OCI-LY7 (cell line): Measurements from ENCODE around the gene CD63. TPM values are rescaled to one million over a fixed set of nuclear protein-coding genes. Genes with fewer than 3 reads are reported as not detected.

Source experiments
- BruUV-seq: library from RNA; stranded (reverse); fragments of 400-500 nt; replicated peaks from 2 replicates; lab custom pipeline; 2021; lab: Mats Ljungman, UMichigan
- CTCF ChIA-PET: fragments of 300-600 bp; sonication (Branson Sonifier 250); formaldehyde crosslinking; loops from one replicate; lab custom pipeline; 2022; ENCODE audit warnings: antibody characterized with exemption; ENCODE audit not compliant: unreplicated experiment; lab: Charles Lee
- POLR2A ChIA-PET: fragments of 300-600 bp; sonication (Branson Sonifier 250); formaldehyde crosslinking; loops from one replicate; lab custom pipeline; 2022; ENCODE audit warnings: antibody characterized with exemption; lab: Charles Lee
- DNase-seq: peaks from one replicate; pipeline ENCODE4 v3.0.0-alpha.2; 2015; ENCODE audit warnings: low spot score
- H2AFZ ChIP-seq: fragments of 200-600 bp; sonication (generic), shearing (Covaris generic); 2 replicates; pipeline ENCODE4 v1.6.1; 2014; ENCODE audit warnings: mild to moderate bottlenecking, antibody characterized with exemption, low read length, moderate library complexity
- H3K27ac ChIP-seq: fragments of 200-600 bp; sonication (generic); 2 replicates; pipeline ENCODE4 v1.5.1; 2014; ENCODE audit warnings: mixed run types, low read depth, mild to moderate bottlenecking, moderate library complexity, low read length, inconsistent platforms; ENCODE audit not compliant: poor library complexity, severe bottlenecking
- H3K36me3 ChIP-seq: fragments of 200-600 bp; sonication (generic); 2 replicates; pipeline ENCODE4 v1.6.1; 2014; ENCODE audit warnings: mild to moderate bottlenecking, antibody characterized with exemption, low read length, moderate library complexity, mixed read lengths; ENCODE audit not compliant: insufficient read depth
- H3K4me1 ChIP-seq: fragments of 200-600 bp; sonication (generic); 2 replicates; pipeline ENCODE4 v1.5.1; 2014; ENCODE audit warnings: mild to moderate bottlenecking, low read length; ENCODE audit not compliant: insufficient read depth, poor library complexity, severe bottlenecking
- H3K4me2 ChIP-seq: fragments of 200-600 bp; sonication (generic); 2 replicates; pipeline ENCODE4 v1.6.1; 2014; ENCODE audit warnings: mild to moderate bottlenecking, low read length
- H3K4me3 ChIP-seq: fragments of 200-600 bp; sonication (generic); 2 replicates; pipeline ENCODE4 v1.5.1; 2014; ENCODE audit warnings: mild to moderate bottlenecking, low read depth, low read length; ENCODE audit not compliant: poor library complexity, severe bottlenecking
- H3K79me2 ChIP-seq: fragments of 200-600 bp; sonication (generic); 2 replicates; pipeline ENCODE4 v1.6.1; 2016; ENCODE audit warnings: low read depth, mild to moderate bottlenecking, low read length, moderate library complexity, mixed read lengths; ENCODE audit not compliant: insufficient read depth
- H3K9me2 ChIP-seq: fragments of 200-600 bp; sonication (generic); 2 replicates; pipeline ENCODE4 v1.6.1; 2016; ENCODE audit warnings: mild to moderate bottlenecking, low read length, mixed read lengths; ENCODE audit not compliant: insufficient read depth
- H3K9me3 ChIP-seq: fragments of 200-600 bp; sonication (generic); 2 replicates; pipeline ENCODE4 v1.6.1; 2014; ENCODE audit warnings: mild to moderate bottlenecking, mixed run types, low read length, mixed read lengths
- H4K20me1 ChIP-seq: fragments of 200-600 bp; sonication (generic); 2 replicates; pipeline ENCODE4 v1.6.1; 2014; ENCODE audit warnings: mild to moderate bottlenecking, antibody characterized with exemption, low read length, moderate library complexity, mixed read lengths; ENCODE audit not compliant: insufficient read depth
- EZH2phosphoT487 ChIP-seq: fragments of 200-600 bp; sonication (generic); IDR thresholded peaks from 2 replicates; pipeline ENCODE4 v1.6.1; 2018; ENCODE audit warnings: low read depth, borderline replicate concordance, mild to moderate bottlenecking, mixed run types, antibody characterized with exemption, low read length, moderate library complexity, mixed read lengths
- intact Hi-C: fragments of 100-400 bp; cut with micrococcal nuclease; formaldehyde crosslinking; loops from one replicate; pipeline ENCODE4 v1.10.0; 2022; ENCODE audit not compliant: unreplicated experiment
- total RNA-seq, 2 experiments: library from RNA; depleted of rRNA in 1 of 2; stranded (reverse); fragments of >200 nt in 1 of 2; shearing (Covaris generic) in 1 of 2; gene quantifications; 2 replicates each; pipeline ENCODE4 v1.2.3, GENCODE V29; 2014 to 2022
- TF ChIP-seq, protein P1 (sequence below): fragments of 200-600 bp; sonication (generic); conservative IDR thresholded peaks from 2 replicates; pipeline ENCODE4 v1.5.1; 2014; ENCODE audit warnings: mild to moderate bottlenecking, antibody characterized with exemption, low read length, moderate library complexity, mixed read lengths

Gene CD63
- total RNA-seq, 2 experiments from 2014 or later: 102 to 130 TPM

DNA sequence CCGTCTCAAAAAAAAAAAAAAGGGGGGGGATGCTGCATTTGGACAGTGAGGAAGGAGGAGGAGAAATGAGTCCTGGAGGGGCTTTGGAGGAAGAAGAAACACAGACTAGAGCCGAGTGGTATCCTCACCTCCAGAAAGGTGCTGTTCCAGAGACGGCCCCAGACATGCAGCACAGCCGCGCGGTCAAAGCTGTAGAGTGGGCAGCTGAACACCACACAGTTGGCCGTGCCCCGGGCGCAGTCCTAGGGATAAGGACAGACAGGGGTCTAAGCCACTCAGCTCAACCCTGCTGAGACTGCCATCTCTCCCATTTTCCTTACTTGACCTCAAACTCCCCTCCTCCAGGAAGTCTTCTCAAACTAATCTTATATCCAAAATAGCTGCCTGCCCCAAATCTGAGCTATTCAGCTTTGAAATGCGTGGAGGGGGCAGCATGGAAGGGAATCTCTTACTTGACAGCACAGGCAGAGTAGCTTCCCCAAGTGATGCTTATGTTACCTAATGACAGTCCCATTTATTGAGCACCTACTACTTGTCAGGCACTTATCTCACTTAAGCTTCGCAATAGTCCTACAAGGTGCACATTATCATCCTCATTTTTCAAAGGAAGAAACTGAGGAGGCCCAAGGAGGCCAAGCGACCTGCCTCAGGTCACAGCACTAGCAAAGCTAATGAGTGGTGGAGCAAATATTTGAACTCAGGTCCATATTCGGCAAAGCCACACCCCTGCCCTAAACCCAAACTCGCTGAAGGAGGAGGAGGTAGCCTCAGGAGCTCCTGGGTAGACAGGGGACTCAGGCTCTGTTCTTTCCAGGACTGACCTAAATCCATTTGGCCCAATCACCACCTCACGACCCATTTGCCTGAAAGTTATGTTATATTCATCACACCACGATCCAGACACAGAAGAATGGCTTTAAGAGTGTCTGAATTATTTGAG lies 39.8 kb downstream of the CD63 start:
- no peaks in the 10 kb centered on the region for H3K9me3 ChIP-seq
- no peak overlapping the region for H3K4me2 ChIP-seq
- H3K27ac ChIP-seq: no peak overlapping the region
- H2AFZ ChIP-seq: no peak overlapping the region
- no peak overlapping the region for H3K4me3 ChIP-seq
- H4K20me1 ChIP-seq: no peaks in the 10 kb centered on the region
- H3K4me1 ChIP-seq: no peaks in the 10 kb centered on the region
- ChIA-PET POLR2A (interaction anchor here (0.6 to 1.2 kb wide), 4 partner anchors 7 to 258 kb away, joined by 3 to 11 read pairs (median 4); no protein-coding TSS in a partner anchor), CTCF (no interaction called here)
- no peaks in the 10 kb centered on the region for H3K9me2 ChIP-seq
- TF ChIP-seq EZH2phosphoT487: no peak
- TF ChIP-seq, protein P1, sequence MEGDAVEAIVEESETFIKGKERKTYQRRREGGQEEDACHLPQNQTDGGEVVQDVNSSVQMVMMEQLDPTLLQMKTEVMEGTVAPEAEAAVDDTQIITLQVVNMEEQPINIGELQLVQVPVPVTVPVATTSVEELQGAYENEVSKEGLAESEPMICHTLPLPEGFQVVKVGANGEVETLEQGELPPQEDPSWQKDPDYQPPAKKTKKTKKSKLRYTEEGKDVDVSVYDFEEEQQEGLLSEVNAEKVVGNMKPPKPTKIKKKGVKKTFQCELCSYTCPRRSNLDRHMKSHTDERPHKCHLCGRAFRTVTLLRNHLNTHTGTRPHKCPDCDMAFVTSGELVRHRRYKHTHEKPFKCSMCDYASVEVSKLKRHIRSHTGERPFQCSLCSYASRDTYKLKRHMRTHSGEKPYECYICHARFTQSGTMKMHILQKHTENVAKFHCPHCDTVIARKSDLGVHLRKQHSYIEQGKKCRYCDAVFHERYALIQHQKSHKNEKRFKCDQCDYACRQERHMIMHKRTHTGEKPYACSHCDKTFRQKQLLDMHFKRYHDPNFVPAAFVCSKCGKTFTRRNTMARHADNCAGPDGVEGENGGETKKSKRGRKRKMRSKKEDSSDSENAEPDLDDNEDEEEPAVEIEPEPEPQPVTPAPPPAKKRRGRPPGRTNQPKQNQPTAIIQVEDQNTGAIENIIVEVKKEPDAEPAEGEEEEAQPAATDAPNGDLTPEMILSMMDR: no peak
- no peaks in the 10 kb centered on the region for H3K79me2 ChIP-seq
- BruUV-seq: no TSS peak
- no peaks in the 10 kb centered on the region for H3K36me3 ChIP-seq
- intact Hi-C loops: no loop called here
- no peak for DNase-seq

DNA sequence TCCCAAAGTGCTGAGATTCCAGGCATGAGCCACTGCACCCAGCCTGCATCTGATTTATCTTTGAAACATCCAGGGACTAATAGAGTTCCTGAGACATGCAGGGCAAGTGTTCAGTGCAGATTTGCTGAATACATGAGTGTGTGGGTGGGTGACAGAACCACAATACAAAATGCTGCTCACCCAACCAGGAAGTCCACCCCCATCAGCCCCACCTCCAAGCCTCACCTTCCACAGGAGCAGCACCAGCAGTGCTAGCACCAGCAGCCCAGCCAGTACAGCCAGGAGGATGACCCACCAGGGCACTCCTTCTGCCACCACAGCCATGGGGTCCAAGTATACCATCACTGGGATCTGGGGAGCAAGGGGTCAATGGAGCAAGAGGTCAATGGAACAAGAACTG lies 41.1 kb downstream of the CD63 start:
- TF ChIP-seq, protein P1: no peak
- TF ChIP-seq EZH2phosphoT487: no peak
- intact Hi-C loops: no loop called here
- ChIA-PET CTCF (no interaction called here), POLR2A (no interaction called here)
- no peak overlapping the region for H2AFZ ChIP-seq
- no peaks in the 10 kb centered on the region for H4K20me1 ChIP-seq
- BruUV-seq: no TSS peak
- H3K9me2 ChIP-seq: no peaks in the 10 kb centered on the region
- no peak overlapping the region for H3K27ac ChIP-seq
- no peak overlapping the region for H3K4me2 ChIP-seq
- H3K9me3 ChIP-seq: no peaks in the 10 kb centered on the region
- no peak overlapping the region for H3K4me3 ChIP-seq
- H3K36me3 ChIP-seq: no peaks in the 10 kb centered on the region
- peaks cover 3% of the 10 kb centered on the region for H3K4me1 ChIP-seq
- no peak for DNase-seq
- H3K79me2 ChIP-seq: no peaks in the 10 kb centered on the region
